ENCODE measurements around the gene POU2AF2. TPM values are rescaled to one million over a fixed set of nuclear protein-coding genes. Genes with fewer than 3 reads are reported as not detected.

The POU2AF2 gene
- total RNA-seq, 1 experiment from 2014 or later, result not detected

- no peaks in the 10 kb centered on the region for H3K27me3 ChIP-seq (ENCODE audit: insufficient read depth, low read depth)
- CTCF ChIA-PET, result no interaction called here
- POLR2A ChIA-PET (ENCODE audit: unreplicated experiment), result no interaction called here
- H3K4me3 ChIP-seq, result no peak overlapping the region
- H3K4me2 ChIP-seq, result peak overlapping the region; percentile 6
- no peaks in the 10 kb centered on the region for H3K36me3 ChIP-seq (ENCODE audit: low read depth)
- no peaks in the 10 kb centered on the region for H3K9me3 ChIP-seq (ENCODE audit: insufficient read depth, low read depth)
- DNase-seq, result peak; percentile 15 to 84
- peak overlapping the region; percentile 0; the same call in 1 of the 2 replicates for H3K27ac ChIP-seq
- no TSS peak for BruUV-seq (replicated peaks)
- intact Hi-C loops (cut with micrococcal nuclease; ENCODE audit: unreplicated experiment), result no loop called here
- no peaks in the 10 kb centered on the region for H4K20me1 ChIP-seq (ENCODE audit: insufficient read depth)
- H3K79me2 ChIP-seq (ENCODE audit: low read depth), result no peaks in the 10 kb centered on the region
- H2AFZ ChIP-seq, result no peak overlapping the region
- peaks cover 64% of the 10 kb centered on the region for H3K4me1 ChIP-seq (replicated peaks; ENCODE audit: insufficient read depth)
- H3K9me2 ChIP-seq (ENCODE audit: insufficient read depth), result no peaks in the 10 kb centered on the region
- peaks cover 14% of the 10 kb centered on the region; the same call in 1 of the 2 replicates for H3F3A ChIP-seq (ENCODE audit: insufficient read depth, low read depth)
- no peak for TF ChIP-seq EZH2 (IDR thresholded peaks at IDR 0.05; ENCODE audit: low read depth)
- no peak for TF ChIP-seq CTCF (conservative IDR thresholded peaks at IDR 0.05)
Measured at GRCh38 chr11:111334532-111335502, 89.3 kb downstream of the POU2AF2 start.

- POLR2A ChIA-PET (ENCODE audit: unreplicated experiment), result no interaction called here
- BruUV-seq (replicated peaks), result no TSS peak
Measured at GRCh38 chr11:111335549-111335948, 90.0 kb downstream of the POU2AF2 start.

More at GRCh38 chr11:111335549-111335948, 90.0 kb downstream of the POU2AF2 start:
- Histone ChIP-seq H3K4me1 (replicated peaks; ENCODE audit: insufficient read depth) (peaks cover 64% of the 10 kb centered on the region), H3K4me2 (peak overlapping the region; percentile 6), H3K27ac (peak overlapping the region; percentile 0; the same call in 1 of the 2 replicates), H3K79me2 (ENCODE audit: low read depth) (no peaks in the 10 kb centered on the region), H3F3A (ENCODE audit: insufficient read depth, low read depth) (peaks cover 14% of the 10 kb centered on the region; the same call in 1 of the 2 replicates), H3K9me2 (ENCODE audit: insufficient read depth) (no peaks in the 10 kb centered on the region), H3K4me3 (no peak overlapping the region), H3K27me3 (ENCODE audit: insufficient read depth, low read depth) (no peaks in the 10 kb centered on the region), H4K20me1 (ENCODE audit: insufficient read depth) (no peaks in the 10 kb centered on the region), H3K9me3 (ENCODE audit: insufficient read depth, low read depth) (no peaks in the 10 kb centered on the region), H3K36me3 (ENCODE audit: low read depth) (no peaks in the 10 kb centered on the region), H2AFZ (no peak overlapping the region)
- intact Hi-C loops (cut with micrococcal nuclease; ENCODE audit: unreplicated experiment), result no loop called here
- peak in 1 of 2 experiments; percentile 65 for DNase-seq
- TF ChIP-seq CTCF (conservative IDR thresholded peaks at IDR 0.05), result no peak
- no peak for TF ChIP-seq EZH2 (IDR thresholded peaks at IDR 0.05; ENCODE audit: low read depth)
- CTCF ChIA-PET, result no interaction called here

Other genes starting within 250 kb of the POU2AF2 start
- 3.0 and 3.9 TPM in 2 replicates for gene POU2AF3, start 52.8 kb downstream of the POU2AF2 start, total RNA-seq (2021)
- 0.37 TPM in 1 of 2 replicates, not detected in the other for gene POU2AF1, start 133.6 kb downstream of the POU2AF2 start, total RNA-seq (2021)